Thyroid gland (tissue), 4 donors: ENCODE results near the gene GOLPH3.

ENCODE experiments used
- CTCF ChIP-seq, 6 experiments: fragments of 200-600 bp in 3 of 6; fragments of 450-650 bp in 3 of 6; sonication (generic) in 3 of 6; IDR thresholded peaks; one replicate each; pipeline ENCODE4 v1.5.1; 2016 to 2019; ENCODE audit warnings: antibody characterized with exemption in 6 of 6, mild to moderate bottlenecking in 2 of 6, inconsistent platforms in 1 of 6, moderate library complexity in 1 of 6
- POLR2A ChIP-seq, 2 donors: fragments of 450-650 bp; IDR thresholded peaks; one replicate each; pipeline ENCODE4 v1.6.1; 2017; ENCODE audit warnings: antibody characterized with exemption in 2 of 2, mild to moderate bottlenecking in 2 of 2, moderate library complexity in 1 of 2

GRCh38 chr5:32150366-32150765 is 23.8 kb downstream of the GOLPH3 start:
- TF ChIP-seq CTCF (IDR thresholded peaks at IDR 0.05) (no peak), POLR2A (IDR thresholded peaks at IDR 0.05) (no peak)
